A549 (cell line): ENCODE data around the gene PES1. TPM values are rescaled to one million over a fixed set of nuclear protein-coding genes. Genes with fewer than 3 reads are reported as not detected.

Experiments used
- ATAC-seq, 2 experiments: fragments of 200-7000 bp in 1 of 2; fragments of >200 bp in 1 of 2; cut with Nextera tagmentation in 1 of 2; cut with Tn5 transposase in 1 of 2; 3 replicates each; pipeline versions ENCODE4 v1.8.0 to v1.9.1; 2018 to 2020; ENCODE audit warnings: mild to moderate bottlenecking in 1 of 2, moderate library complexity in 1 of 2
- CTCF ChIA-PET: fragments of 300-600 bp; sonication (Branson Sonifier 250); formaldehyde crosslinking; extraction: SDS; loops from one replicate; lab custom pipeline; 2021; ENCODE audit warnings: antibody characterized with exemption, inconsistent platforms; lab: Yijun Ruan, JAX
- POLR2A ChIA-PET: fragments of 350-600 bp; formaldehyde crosslinking; extraction: SDS; loops from one replicate; lab custom pipeline; 2021; ENCODE audit warnings: antibody characterized with exemption, inconsistent platforms; lab: Yijun Ruan, JAX
- DNase-seq, 2 experiments: peaks; one replicate each; pipeline versions ENCODE4 v3.0.0 to v3.0.0-alpha.2; 2011 to 2016; ENCODE audit warnings: low read depth in 1 of 2, low spot score in 1 of 2
- FAIRE-seq: peaks from 2 replicates; lab custom pipeline; 2011; peaks lifted over from hg19 to GRCh38; lab: Jason Lieb, UNC
- H3K27ac ChIP-seq, 2 experiments: fragments of >200 bp; sonication (Bioruptor Twin); formaldehyde crosslinking; 3 replicates each; pipeline ENCODE4 v1.5.1; 2016 to 2017
- H3K4me1 ChIP-seq: fragments of >200 bp; sonication (Bioruptor Twin); formaldehyde crosslinking; 3 replicates; pipeline ENCODE4 v1.6.1; 2016
- H3K4me2 ChIP-seq: fragments of >200 bp; sonication (Bioruptor Twin); formaldehyde crosslinking; 3 replicates; pipeline ENCODE4 v1.6.1; 2016
- H3K4me3 ChIP-seq: fragments of >200 bp; sonication (Bioruptor Twin); formaldehyde crosslinking; 3 replicates; pipeline ENCODE4 v1.5.1; 2016
- H3K9me3 ChIP-seq: fragments of >200 bp; sonication (Bioruptor Twin); formaldehyde crosslinking; 3 replicates; pipeline ENCODE4 v1.6.1; 2016
- ATOH8 ChIP-seq: fragments of 250-450 bp; sonication (Bioruptor Pico); IDR thresholded peaks from 2 replicates; pipeline ENCODE4 v1.5.0; 2020; ENCODE audit warnings: low read depth, mild to moderate bottlenecking, moderate library complexity
- BCL3 ChIP-seq: fragments of >200 bp; sonication (Bioruptor Twin); formaldehyde crosslinking; IDR thresholded peaks from 3 replicates; pipeline ENCODE4 v1.6.1; 2016
- BHLHE40 ChIP-seq: IDR thresholded peaks from 2 replicates; pipeline ENCODE4 v1.6.1; 2012; ENCODE audit warnings: low read depth, low read length, inconsistent platforms
- CBX8 ChIP-seq: fragments of 200-600 bp; sonication (generic); IDR thresholded peaks from 2 replicates; pipeline ENCODE4 v1.6.1; 2016
- E2F6 ChIP-seq: IDR thresholded peaks from 2 replicates; pipeline ENCODE4 v1.6.1; 2012; ENCODE audit warnings: low read depth, borderline replicate concordance
- EHF ChIP-seq: fragments of 250-450 bp; sonication (Bioruptor Pico); IDR thresholded peaks from 2 replicates; pipeline ENCODE4 v1.5.0; 2020; ENCODE audit warnings: mild to moderate bottlenecking
- EHMT2 ChIP-seq: fragments of 200-600 bp; sonication (generic); IDR thresholded peaks from 2 replicates; pipeline ENCODE4 v1.6.1; 2016; ENCODE audit warnings: antibody characterized with exemption, low read depth, mild to moderate bottlenecking, moderate library complexity
- ELK1 ChIP-seq: fragments of 150-350 bp; IDR thresholded peaks from 2 replicates; pipeline ENCODE4 v1.6.1; 2014; ENCODE audit warnings: low read depth, mild to moderate bottlenecking, low read length
- EP300 ChIP-seq, 2 experiments: fragments of >200 bp; sonication (Bioruptor Twin); formaldehyde crosslinking; IDR thresholded peaks; 2 replicates in 1 of 2; 3 replicates in 1 of 2; pipeline ENCODE4 v1.6.1; 2016 to 2017
- FOSL2 ChIP-seq, 2 experiments: fragments of 450-650 bp in 1 of 2; fragments of >200 bp in 1 of 2; sonication (Bioruptor Twin) in 1 of 2; formaldehyde crosslinking; IDR thresholded peaks; 2 replicates each; pipeline versions ENCODE4 v1.5.0 to v1.6.1; 2016 to 2020; ENCODE audit warnings: mild to moderate bottlenecking in 1 of 2, moderate library complexity in 1 of 2
- FOXS1 ChIP-seq: fragments of 250-450 bp; sonication (Bioruptor Pico); IDR thresholded peaks from 2 replicates; pipeline ENCODE4 v1.5.0; 2020; ENCODE audit warnings: mild to moderate bottlenecking, moderate library complexity
- HMGXB4 ChIP-seq: fragments of 250-450 bp; sonication (Bioruptor Pico); IDR thresholded peaks from 2 replicates; pipeline ENCODE4 v1.5.0; 2021; ENCODE audit warnings: mild to moderate bottlenecking, moderate library complexity, borderline replicate concordance
- HOXB13 ChIP-seq: fragments of 250-450 bp; sonication (Bioruptor Pico); IDR thresholded peaks from 2 replicates; pipeline ENCODE4 v1.5.0; 2020; ENCODE audit warnings: low read depth, mild to moderate bottlenecking, moderate library complexity
- JUN ChIP-seq, 2 experiments: fragments of >200 bp; sonication (Bioruptor Twin); formaldehyde crosslinking; IDR thresholded peaks; 2 replicates in 1 of 2; 3 replicates in 1 of 2; pipeline ENCODE4 v1.6.1; 2016 to 2017
- JUNB ChIP-seq: fragments of >200 bp; sonication (Bioruptor Twin); formaldehyde crosslinking; IDR thresholded peaks from 2 replicates; pipeline ENCODE4 v1.6.1; 2016
- MAFK ChIP-seq: fragments of 450-650 bp; IDR thresholded peaks from 2 replicates; pipeline ENCODE4 v1.6.1; 2014; ENCODE audit not compliant: partially characterized antibody
- MAX ChIP-seq: IDR thresholded peaks from 2 replicates; pipeline ENCODE4 v1.6.1; 2012
- MAZ ChIP-seq: fragments of 150-350 bp; IDR thresholded peaks from 2 replicates; pipeline ENCODE4 v1.6.1; 2014; ENCODE audit warnings: antibody characterized with exemption, low read depth, low read length, borderline replicate concordance
- MYC ChIP-seq: IDR thresholded peaks from 2 replicates; pipeline ENCODE4 v1.6.1; 2012; ENCODE audit warnings: mild to moderate bottlenecking, inconsistent platforms, low read length, improper control_type of control experiment, borderline replicate concordance
- NFE2L2 ChIP-seq: fragments of 150-350 bp; conservative IDR thresholded peaks from 2 replicates; pipeline ENCODE4 v1.6.1; 2014; ENCODE audit warnings: low read length
- NPAS2 ChIP-seq: fragments of 250-450 bp; sonication (Bioruptor Pico); IDR thresholded peaks from 2 replicates; pipeline ENCODE4 v1.8.0; 2022; ENCODE audit warnings: mild to moderate bottlenecking, moderate library complexity, borderline replicate concordance
- PHF8 ChIP-seq: fragments of 200-600 bp; sonication (generic); IDR thresholded peaks from 2 replicates; pipeline ENCODE4 v1.6.1; 2016; ENCODE audit warnings: low read depth, mild to moderate bottlenecking, antibody characterized with exemption, moderate library complexity, borderline replicate concordance
- POLR2A ChIP-seq: IDR thresholded peaks from 2 replicates; pipeline ENCODE4 v1.6.1; 2012; ENCODE audit warnings: mild to moderate bottlenecking, low read length
- RARB ChIP-seq: fragments of 250-450 bp; sonication (Bioruptor Pico); IDR thresholded peaks from 2 replicates; pipeline ENCODE4 v1.8.0; 2021; ENCODE audit warnings: mild to moderate bottlenecking, moderate library complexity
- RFX5 ChIP-seq: fragments of 450-650 bp; IDR thresholded peaks from 2 replicates; pipeline ENCODE4 v1.7.1; 2014; ENCODE audit warnings: antibody characterized with exemption, mild to moderate bottlenecking, moderate library complexity
- SMC3 ChIP-seq: fragments of >200 bp; sonication (Bioruptor Twin); formaldehyde crosslinking; IDR thresholded peaks from 3 replicates; pipeline ENCODE4 v1.6.1; 2018; ENCODE audit warnings: inconsistent platforms
- SREBF2 ChIP-seq: fragments of 450-650 bp; IDR thresholded peaks from 2 replicates; pipeline ENCODE4 v1.6.1; 2014; ENCODE audit warnings: mild to moderate bottlenecking, moderate library complexity
- TP53 ChIP-seq: fragments of 250-450 bp; sonication (Bioruptor Pico); IDR thresholded peaks from 2 replicates; pipeline ENCODE4 v1.5.0; 2021; ENCODE audit warnings: mild to moderate bottlenecking, moderate library complexity
- USF2 ChIP-seq: fragments of 450-650 bp; IDR thresholded peaks from 2 replicates; pipeline ENCODE4 v1.6.1; 2014; ENCODE audit warnings: antibody characterized with exemption
- ZSCAN20 ChIP-seq: fragments of 250-450 bp; sonication (Bioruptor Pico); IDR thresholded peaks from 2 replicates; pipeline ENCODE4 v1.8.0; 2022; ENCODE audit warnings: mild to moderate bottlenecking, moderate library complexity
- WGBS: methylation state at CpG from one replicate; pipeline ENCODE4 v1.1.6; 2017; ENCODE audit errors: missing lambda C conversion rate; 5-methylcytosine and 5-hydroxymethylcytosine counted together
- polyA minus RNA-seq: library from RNA; depleted of rRNA, polyadenylated mRNA; stranded (reverse); fragments of >200 nt; gene quantifications from 2 replicates; pipeline ENCODE4 v1.2.3, GENCODE V29; 2011; rRNA and poly(A)+ RNA removed
- polyA plus RNA-seq, 4 experiments: library from polyadenylated mRNA; depleted of rRNA in 3 of 4; stranded (reverse); fragments of >200 nt; fragmentation: RNase III in 1 of 4; extraction: RNeasy Plus Mini Kit Qiagen cat#74134 plus additional on column Dnase treatment in 1 of 4; gene quantifications; 2 replicates in 3 of 4; 3 replicates in 1 of 4; pipeline ENCODE4 v1.2.3, GENCODE V29; 2011 to 2017

The PES1 gene
- polyA plus RNA-seq (2011; rRNA removed) (107 and 131 TPM in 2 replicates), polyA plus RNA-seq (2017; fragmentation: RNase III; extraction: RNeasy Plus Mini Kit Qiagen cat#74134 plus additional on column Dnase treatment) (111 to 116 TPM (median 111 TPM) in 3 replicates), polyA minus RNA-seq (211 and 221 TPM in 2 replicates)
- 142 and 175 TPM in 2 replicates for polyA plus RNA-seq (2012; cell fraction: cytosol; rRNA removed)
- 231 and 283 TPM in 2 replicates for polyA plus RNA-seq (2012; cell fraction: nucleus; rRNA removed)

- CTCF ChIA-PET: interaction anchor here (0.7 to 2.5 kb wide), 2 partner anchors 16 to 18 kb away, joined by 4 to 7 read pairs; no protein-coding TSS in a partner anchor
- peaks cover 8% of the 10 kb centered on the region; the same call in 2 of the 3 replicates for H3K4me1 ChIP-seq
- FAIRE-seq (no peak), DNase-seq (peak; percentile 94 to 98)
- peak within 1 kb of the TSS; percentile 92 for H3K4me2 ChIP-seq
- POLR2A ChIA-PET: interaction anchor here (0.9 kb wide), 1 partner anchor 9 kb away, joined by 3 read pairs; no protein-coding TSS in a partner anchor
- WGBS: 1% methylated on average over 31 of the region's 49 CpGs
- peak within 1 kb of the TSS; percentile 92 to 93 for H3K27ac ChIP-seq
- peak; percentile 96 for TF ChIP-seq MAX
- TF ChIP-seq RARB (CRISPR knock-in tag): no peak
- TF ChIP-seq JUNB: no peak
- no peak for TF ChIP-seq EHF
- TF ChIP-seq ELK1: no peak
- no peak for TF ChIP-seq EP300 (IDR thresholded peaks at IDR 0.05)
- TF ChIP-seq ATOH8 (CRISPR knock-in tag): no peak
- TF ChIP-seq CBX8: no peak
- peak; percentile 57 for TF ChIP-seq USF2
- TF ChIP-seq HMGXB4: no peak
- TF ChIP-seq NPAS2 (CRISPR knock-in tag): no peak
- TF ChIP-seq JUN (IDR thresholded peaks at IDR 0.05): peak; percentile 82 to 85
- no peak for TF ChIP-seq SMC3
- peak; percentile 95 for TF ChIP-seq MYC
- TF ChIP-seq BCL3: peak; percentile 46; the same call in 1 of the 3 replicates
- TF ChIP-seq E2F6: no peak
- TF ChIP-seq ZSCAN20 (CRISPR knock-in tag): no peak
- peak; percentile 93 for TF ChIP-seq RFX5
- TF ChIP-seq MAZ: no peak
- TF ChIP-seq BHLHE40: peak; percentile 94
- no peak for TF ChIP-seq TP53
- TF ChIP-seq FOXS1 (CRISPR knock-in tag): no peak
- TF ChIP-seq NFE2L2: no peak
- no peak for TF ChIP-seq FOSL2 (IDR thresholded peaks at IDR 0.05)
- TF ChIP-seq FOSL2 (CRISPR knock-in tag; IDR thresholded peaks at IDR 0.05): no peak
- no peak for TF ChIP-seq HOXB13 (CRISPR knock-in tag)
- TF ChIP-seq PHF8: peak; percentile 64
- no peak for TF ChIP-seq SREBF2
- TF ChIP-seq EHMT2: no peak
- no peak for TF ChIP-seq MAFK
- TF ChIP-seq POLR2A: peak; percentile 31
- TF ChIP-seq, all 56 proteins: peak for 9
- ATAC-seq: peak; percentile 99 to 100
- no peaks in the 10 kb centered on the region for H3K9me3 ChIP-seq
- peak within 1 kb of the TSS; percentile 99 for H3K4me3 ChIP-seq
Measured at GRCh38 chr22:30591588-30592359, at the start of gene PES1. TSS of gene PES1 (minus strand) at chr22:30591910. CDS start at chr22:30591833, 77 bp downstream.
